HEK293 (cell line): ENCODE data around the gene DGUOK.
A peak's percentile ranks its signal among the peaks of the same experiment; 100 is the strongest.

Experiments used
- CTCF ChIA-PET: fragments of 350-600 bp; formaldehyde crosslinking; extraction: SDS; loops from one replicate; lab custom pipeline; 2021; ENCODE audit warnings: antibody characterized with exemption; lab: Yijun Ruan, JAX
- POLR2A ChIA-PET: fragments of 300-600 bp; formaldehyde crosslinking; extraction: SDS; loops from one replicate; lab custom pipeline; 2020; ENCODE audit warnings: antibody characterized with exemption, inconsistent platforms; lab: Yijun Ruan, JAX
- H3K27ac ChIP-seq: fragments of 200-500 bp; sonication (Bioruptor generic); 2 replicates; pipeline ENCODE4 v1.5.1; 2014; ENCODE audit warnings: low read depth, low read length, control low read depth, inconsistent platforms; ENCODE audit errors: extremely low read depth
- H3K36me3 ChIP-seq, 2 experiments: fragments of 200-500 bp in 1 of 2; sonication (Bioruptor generic) in 1 of 2; 1 replicate in 1 of 2; 2 replicates in 1 of 2; pipeline ENCODE4 v1.5.1; 2014 to 2017; ENCODE audit warnings: inconsistent platforms in 2 of 2, low read length in 2 of 2; ENCODE audit not compliant: control insufficient read depth in 2 of 2, insufficient read depth in 1 of 2
- H3K4me1 ChIP-seq: fragments of 200-500 bp; sonication (Bioruptor generic); 2 replicates; pipeline ENCODE4 v1.5.1; 2014; ENCODE audit warnings: mild to moderate bottlenecking, low read length, inconsistent platforms; ENCODE audit not compliant: control insufficient read depth, insufficient read depth
- H3K4me3 ChIP-seq: 2 replicates; pipeline ENCODE4 v1.5.1; 2011; ENCODE audit warnings: low read depth, mild to moderate bottlenecking, control low read depth, low read length, moderate library complexity
- H3K9me3 ChIP-seq: fragments of 200-500 bp; sonication (Bioruptor generic); 2 replicates; pipeline ENCODE4 v1.5.1; 2014; ENCODE audit warnings: low read depth, low read length, inconsistent platforms; ENCODE audit not compliant: control insufficient read depth, insufficient read depth
- EGR2 ChIP-seq: fragments of 450-650 bp; formaldehyde crosslinking; IDR thresholded peaks from 2 replicates; pipeline ENCODE4 v1.5.1; 2016; ENCODE audit warnings: low read depth, missing biosample characterization, missing genetic modification characterization
- FEZF1 ChIP-seq: fragments of 450-650 bp; formaldehyde crosslinking; IDR thresholded peaks from 2 replicates; pipeline ENCODE4 v1.5.1; 2016; ENCODE audit warnings: missing biosample characterization, missing genetic modification characterization
- MZF1 ChIP-seq: fragments of 450-650 bp; formaldehyde crosslinking; IDR thresholded peaks from 2 replicates; pipeline ENCODE4 v1.5.1; 2017; ENCODE audit warnings: missing biosample characterization, missing genetic modification characterization, borderline replicate concordance
- SP3 ChIP-seq: fragments of 450-650 bp; formaldehyde crosslinking; IDR thresholded peaks from 2 replicates; pipeline ENCODE4 v1.5.1; 2016; ENCODE audit warnings: missing biosample characterization, missing genetic modification characterization
- ZFHX2 ChIP-seq: fragments of 450-650 bp; formaldehyde crosslinking; conservative IDR thresholded peaks from 2 replicates; pipeline ENCODE4 v1.5.1; 2016; ENCODE audit warnings: missing biosample characterization, missing genetic modification characterization
- ZFP37 ChIP-seq: fragments of 450-650 bp; formaldehyde crosslinking; IDR thresholded peaks from 2 replicates; pipeline ENCODE4 v1.5.1; 2016; ENCODE audit warnings: missing biosample characterization, missing genetic modification characterization
- ZNF10 ChIP-seq: fragments of 450-650 bp; formaldehyde crosslinking; IDR thresholded peaks from 2 replicates; pipeline ENCODE4 v1.5.1; 2017; ENCODE audit warnings: missing biosample characterization, missing genetic modification characterization
- ZNF354C ChIP-seq: fragments of 450-650 bp; formaldehyde crosslinking; IDR thresholded peaks from 2 replicates; pipeline ENCODE4 v1.5.1; 2016; ENCODE audit warnings: missing biosample characterization, missing genetic modification characterization, low read depth, borderline replicate concordance
- ZNF433 ChIP-seq: fragments of 450-650 bp; formaldehyde crosslinking; IDR thresholded peaks from 2 replicates; pipeline ENCODE4 v1.5.1; 2016; ENCODE audit warnings: missing biosample characterization, missing genetic modification characterization, low read depth
- ZNF544 ChIP-seq: fragments of 450-650 bp; formaldehyde crosslinking; IDR thresholded peaks from 2 replicates; pipeline ENCODE4 v1.5.0; 2017; ENCODE audit warnings: missing biosample characterization, missing genetic modification characterization
- ZNF555 ChIP-seq: fragments of 450-650 bp; formaldehyde crosslinking; conservative IDR thresholded peaks from 2 replicates; pipeline ENCODE4 v1.5.1; 2017; ENCODE audit warnings: missing biosample characterization, mild to moderate bottlenecking, missing genetic modification characterization, inconsistent platforms
- ZNF585B ChIP-seq: fragments of 450-650 bp; formaldehyde crosslinking; IDR thresholded peaks from 2 replicates; pipeline ENCODE4 v1.5.1; 2016; ENCODE audit warnings: missing biosample characterization, missing genetic modification characterization
- ZNF670 ChIP-seq: fragments of 450-650 bp; formaldehyde crosslinking; IDR thresholded peaks from 2 replicates; pipeline ENCODE4 v1.5.1; 2016; ENCODE audit warnings: missing biosample characterization, missing genetic modification characterization, low read depth
- ZSCAN30 ChIP-seq: fragments of 450-650 bp; IDR thresholded peaks from 2 replicates; pipeline ENCODE4 v1.5.1; 2018; ENCODE audit warnings: missing biosample characterization, mild to moderate bottlenecking, missing genetic modification characterization, moderate library complexity
- TF ChIP-seq, protein P1 (sequence below): fragments of 450-650 bp; formaldehyde crosslinking; IDR thresholded peaks from 2 replicates; pipeline ENCODE4 v1.5.1; 2016; ENCODE audit warnings: missing biosample characterization, missing genetic modification characterization
- TF ChIP-seq, protein P2 (sequence below): fragments of 450-650 bp; formaldehyde crosslinking; IDR thresholded peaks from 2 replicates; pipeline ENCODE4 v1.5.1; 2016; ENCODE audit warnings: missing biosample characterization, missing genetic modification characterization
- TF ChIP-seq, protein P3 (sequence below): fragments of 450-650 bp; formaldehyde crosslinking; IDR thresholded peaks from 2 replicates; pipeline ENCODE4 v1.5.1; 2017; ENCODE audit warnings: missing biosample characterization, missing genetic modification characterization

The DGUOK gene

DNA sequence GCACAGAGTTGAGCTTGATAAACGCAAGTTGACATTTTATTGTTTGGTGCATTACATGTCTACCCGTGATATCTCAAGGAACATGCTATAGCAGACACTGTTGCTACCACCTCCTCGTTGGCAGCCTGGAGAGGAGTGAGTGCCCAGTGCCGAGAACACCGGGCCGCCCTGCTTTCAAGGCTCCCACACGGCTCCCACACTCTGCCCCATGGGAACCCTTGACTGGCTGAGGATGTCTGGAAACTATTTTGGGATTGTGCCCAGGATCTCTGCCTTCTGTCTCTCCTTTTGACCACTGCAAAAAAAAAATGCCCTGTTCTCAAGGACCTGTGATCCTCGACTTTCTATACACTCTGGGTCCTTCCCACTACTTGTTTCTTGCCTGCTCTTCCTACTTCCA, 79.1 kb downstream of the DGUOK start:
- TF ChIP-seq EGR2 (peak; percentile 25; the same call in 1 of the 2 replicates), ZNF544 (tag by site-specific recombination) (no peak), ZFHX2 (peak; percentile 25; the same call in 1 of the 2 replicates), ZFP37 (no peak)
- Histone ChIP-seq H3K4me1 (peaks cover 50% of the 10 kb centered on the region), H3K27ac (no peak overlapping the region), H3K36me3 (peaks cover 0 to 8% of the 10 kb centered on the region in 2 experiments; a peak in 1 of 3 replicates), H3K9me3 (no peaks in the 10 kb centered on the region), H3K4me3 (no peak overlapping the region)
- ChIA-PET POLR2A (no interaction called here), CTCF (interaction anchor here (0.7 kb wide), 3 partner anchors 11 to 181 kb away, joined by 3 read pairs; no protein-coding TSS in a partner anchor)

DNA sequence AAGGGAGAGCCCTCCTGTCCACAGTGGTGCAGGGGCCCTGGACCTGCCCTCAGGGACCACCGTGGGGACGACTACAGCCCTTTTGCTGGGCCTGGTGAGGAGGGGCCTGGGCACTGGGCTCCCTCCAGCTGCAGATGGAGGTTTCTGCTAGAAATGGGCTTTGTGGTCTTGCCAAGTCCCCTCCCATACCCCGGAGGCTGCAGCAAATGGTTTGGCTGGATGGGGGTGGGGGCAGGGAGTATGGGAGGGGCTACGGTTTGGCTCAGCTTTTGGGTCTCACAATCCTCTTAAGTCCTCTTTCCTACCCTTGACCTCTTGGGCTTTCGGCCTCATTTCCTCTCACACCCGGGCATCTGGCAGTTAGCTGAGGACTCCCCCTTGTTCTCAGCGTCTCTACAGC, 79.8 kb downstream of the DGUOK start:
- CTCF ChIA-PET, result interaction anchor here (0.7 kb wide), 2 partner anchors 11 to 182 kb away, joined by 3 read pairs; no protein-coding TSS in a partner anchor
- H3K4me3 ChIP-seq, result no peak overlapping the region
- peaks cover 0 to 8% of the 10 kb centered on the region in 2 experiments; a peak in 1 of 3 replicates for H3K36me3 ChIP-seq
- peaks cover 46% of the 10 kb centered on the region for H3K4me1 ChIP-seq
- TF ChIP-seq ZNF585B (no peak), ZSCAN30 (tag by site-specific recombination) (no peak), ZNF354C (no peak), ZNF555 (tag by site-specific recombination) (no peak), MZF1 (tag by site-specific recombination) (no peak), ZNF10 (tag by site-specific recombination) (no peak)
- TF ChIP-seq, protein P1, sequence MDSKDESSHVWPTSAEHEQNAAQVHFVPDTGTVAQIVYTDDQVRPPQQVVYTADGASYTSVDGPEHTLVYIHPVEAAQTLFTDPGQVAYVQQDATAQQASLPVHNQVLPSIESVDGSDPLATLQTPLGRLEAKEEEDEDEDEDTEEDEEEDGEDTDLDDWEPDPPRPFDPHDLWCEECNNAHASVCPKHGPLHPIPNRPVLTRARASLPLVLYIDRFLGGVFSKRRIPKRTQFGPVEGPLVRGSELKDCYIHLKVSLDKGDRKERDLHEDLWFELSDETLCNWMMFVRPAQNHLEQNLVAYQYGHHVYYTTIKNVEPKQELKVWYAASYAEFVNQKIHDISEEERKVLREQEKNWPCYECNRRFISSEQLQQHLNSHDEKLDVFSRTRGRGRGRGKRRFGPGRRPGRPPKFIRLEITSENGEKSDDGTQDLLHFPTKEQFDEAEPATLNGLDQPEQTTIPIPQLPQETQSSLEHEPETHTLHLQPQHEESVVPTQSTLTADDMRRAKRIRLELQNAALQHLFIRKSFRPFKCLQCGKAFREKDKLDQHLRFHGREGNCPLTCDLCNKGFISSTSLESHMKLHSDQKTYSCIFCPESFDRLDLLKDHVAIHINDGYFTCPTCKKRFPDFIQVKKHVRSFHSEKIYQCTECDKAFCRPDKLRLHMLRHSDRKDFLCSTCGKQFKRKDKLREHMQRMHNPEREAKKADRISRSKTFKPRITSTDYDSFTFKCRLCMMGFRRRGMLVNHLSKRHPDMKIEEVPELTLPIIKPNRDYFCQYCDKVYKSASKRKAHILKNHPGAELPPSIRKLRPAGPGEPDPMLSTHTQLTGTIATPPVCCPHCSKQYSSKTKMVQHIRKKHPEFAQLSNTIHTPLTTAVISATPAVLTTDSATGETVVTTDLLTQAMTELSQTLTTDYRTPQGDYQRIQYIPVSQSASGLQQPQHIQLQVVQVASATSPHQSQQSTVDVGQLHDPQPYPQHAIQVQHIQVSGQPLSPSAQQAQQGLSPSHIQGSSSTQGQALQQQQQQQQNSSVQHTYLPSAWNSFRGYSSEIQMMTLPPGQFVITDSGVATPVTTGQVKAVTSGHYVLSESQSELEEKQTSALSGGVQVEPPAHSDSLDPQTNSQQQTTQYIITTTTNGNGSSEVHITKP (tag by site-specific recombination), result peak; percentile 61
- TF ChIP-seq, protein P2, sequence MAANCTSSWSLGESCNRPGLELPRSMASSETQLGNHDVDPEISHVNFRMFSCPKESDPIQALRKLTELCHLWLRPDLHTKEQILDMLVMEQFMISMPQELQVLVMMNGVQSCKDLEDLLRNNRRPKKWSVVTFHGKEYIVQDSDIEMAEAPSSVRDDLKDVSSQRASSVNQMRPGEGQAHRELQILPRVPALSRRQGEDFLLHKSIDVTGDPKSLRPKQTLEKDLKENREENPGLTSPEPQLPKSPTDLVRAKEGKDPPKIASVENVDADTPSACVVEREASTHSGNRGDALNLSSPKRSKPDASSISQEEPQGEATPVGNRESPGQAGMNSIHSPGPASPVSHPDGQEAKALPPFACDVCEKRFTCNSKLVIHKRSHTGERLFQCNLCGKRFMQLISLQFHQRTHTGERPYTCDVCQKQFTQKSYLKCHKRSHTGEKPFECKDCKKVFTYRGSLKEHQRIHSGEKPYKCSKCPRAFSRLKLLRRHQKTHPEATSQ (tag by site-specific recombination), result no peak
- no peaks in the 10 kb centered on the region for H3K9me3 ChIP-seq
- POLR2A ChIA-PET, result no interaction called here
- H3K27ac ChIP-seq, result no peak overlapping the region

DNA sequence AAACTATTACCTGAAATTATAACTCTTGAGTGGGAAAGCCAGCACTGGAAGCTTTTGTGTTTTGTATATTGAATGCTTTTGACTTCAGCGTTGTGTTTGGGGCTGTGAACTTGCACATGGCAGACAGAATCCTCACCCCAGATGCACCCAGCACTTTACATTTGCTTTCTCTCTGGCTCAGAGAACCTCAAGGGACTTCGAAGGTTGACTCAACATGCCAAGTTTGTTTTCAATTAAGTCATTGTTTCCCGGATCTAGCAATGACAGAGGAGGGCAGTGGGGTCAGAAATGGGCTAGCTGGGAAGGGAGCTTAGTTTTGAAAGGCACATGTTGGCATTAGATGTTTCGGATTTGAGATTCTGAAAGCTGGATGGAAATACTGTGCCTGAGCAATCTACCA, 80.4 kb downstream of the DGUOK start:
- Histone ChIP-seq H3K36me3 (peaks cover 0 to 8% of the 10 kb centered on the region in 2 experiments; a peak in 1 of 3 replicates), H3K4me1 (peaks cover 43% of the 10 kb centered on the region), H3K9me3 (no peaks in the 10 kb centered on the region), H3K27ac (no peak overlapping the region)
- ChIA-PET CTCF (no interaction called here), POLR2A (no interaction called here)
- no peak for TF ChIP-seq ZNF433 (tag by site-specific recombination)
- TF ChIP-seq FEZF1 (tag by site-specific recombination), result no peak
- no peak for TF ChIP-seq SP3
- TF ChIP-seq, protein P3, sequence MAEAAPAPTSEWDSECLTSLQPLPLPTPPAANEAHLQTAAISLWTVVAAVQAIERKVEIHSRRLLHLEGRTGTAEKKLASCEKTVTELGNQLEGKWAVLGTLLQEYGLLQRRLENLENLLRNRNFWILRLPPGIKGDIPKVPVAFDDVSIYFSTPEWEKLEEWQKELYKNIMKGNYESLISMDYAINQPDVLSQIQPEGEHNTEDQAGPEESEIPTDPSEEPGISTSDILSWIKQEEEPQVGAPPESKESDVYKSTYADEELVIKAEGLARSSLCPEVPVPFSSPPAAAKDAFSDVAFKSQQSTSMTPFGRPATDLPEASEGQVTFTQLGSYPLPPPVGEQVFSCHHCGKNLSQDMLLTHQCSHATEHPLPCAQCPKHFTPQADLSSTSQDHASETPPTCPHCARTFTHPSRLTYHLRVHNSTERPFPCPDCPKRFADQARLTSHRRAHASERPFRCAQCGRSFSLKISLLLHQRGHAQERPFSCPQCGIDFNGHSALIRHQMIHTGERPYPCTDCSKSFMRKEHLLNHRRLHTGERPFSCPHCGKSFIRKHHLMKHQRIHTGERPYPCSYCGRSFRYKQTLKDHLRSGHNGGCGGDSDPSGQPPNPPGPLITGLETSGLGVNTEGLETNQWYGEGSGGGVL (tag by site-specific recombination), result no peak
- TF ChIP-seq ZNF670 (tag by site-specific recombination), result no peak
- TF ChIP-seq, all 188 proteins: peak for 0
- H3K4me3 ChIP-seq, result no peak overlapping the region
